IMR-90 (cell line): ENCODE results near the gene CGB5. TPM values are rescaled to one million over a fixed set of nuclear protein-coding genes. Genes with fewer than 3 reads are reported as not detected.

Experiments used
- ATAC-seq: fragments of 200-7000 bp; cut with Tn5 transposase; 2 replicates; pipeline ENCODE4 v1.9.1; 2020; ENCODE audit warnings: low read depth, mild to moderate bottlenecking, moderate library complexity
- BruUV-seq: library from RNA; stranded (reverse); fragments of 400-500 nt; replicated peaks from 2 replicates; lab custom pipeline; 2021; lab: Mats Ljungman, UMichigan
- CTCF ChIA-PET: fragments of 300-600 bp; formaldehyde crosslinking; extraction: SDS; loops from one replicate; lab custom pipeline; 2021; ENCODE audit warnings: antibody characterized with exemption; lab: Yijun Ruan, JAX
- POLR2A ChIA-PET: fragments of 300-600 bp; sonication (Branson Sonifier 250); formaldehyde crosslinking; loops from one replicate; lab custom pipeline; 2022; ENCODE audit warnings: antibody characterized with exemption; ENCODE audit not compliant: unreplicated experiment; lab: Charles Lee
- DNase-seq: peaks from one replicate; pipeline ENCODE4 v3.0.0; 2013
- H2AFZ ChIP-seq: replicated peaks from 2 replicates; pipeline ENCODE3; 2013; ENCODE audit warnings: low read length, mild to moderate bottlenecking; ENCODE audit not compliant: poor library complexity
- H2AK5ac ChIP-seq: 2 replicates; pipeline ENCODE4 v1.6.1; 2013; ENCODE audit warnings: low read depth, low read length, inconsistent platforms
- H2AK9ac ChIP-seq: replicated peaks from 2 replicates; pipeline ENCODE3; 2013; ENCODE audit warnings: mild to moderate bottlenecking, low read depth, low read length, moderate library complexity; ENCODE audit not compliant: poor library complexity
- H2BK120ac ChIP-seq: 2 replicates; pipeline ENCODE4 v1.6.1; 2013; ENCODE audit warnings: low read depth, low read length, inconsistent platforms
- H2BK15ac ChIP-seq: 3 replicates; pipeline ENCODE4 v1.6.1; 2013; ENCODE audit warnings: low read depth, low read length, inconsistent platforms
- H2BK20ac ChIP-seq: 2 replicates; pipeline ENCODE4 v1.6.1; 2013; ENCODE audit warnings: low read depth, mild to moderate bottlenecking, inconsistent platforms, low read length, moderate library complexity
- H2BK5ac ChIP-seq: 2 replicates; pipeline ENCODE4 v1.6.1; 2013; ENCODE audit warnings: mild to moderate bottlenecking, low read depth, low read length, inconsistent platforms; ENCODE audit not compliant: poor library complexity, severe bottlenecking
- H3K14ac ChIP-seq: replicated peaks from 2 replicates; pipeline ENCODE4 v1.6.1; 2013; ENCODE audit warnings: low read depth, low read length, inconsistent platforms
- H3K18ac ChIP-seq: 2 replicates; pipeline ENCODE4 v1.6.1; 2013; ENCODE audit warnings: low read depth, low read length, control low read depth
- H3K23ac ChIP-seq: 2 replicates; pipeline ENCODE4 v1.6.1; 2013; ENCODE audit warnings: low read depth, low read length, inconsistent platforms
- H3K27ac ChIP-seq: 2 replicates; pipeline ENCODE4 v1.5.1; 2013; ENCODE audit warnings: mild to moderate bottlenecking, control low read depth, low read length; ENCODE audit not compliant: insufficient read depth
- H3K27me3 ChIP-seq: 2 replicates; pipeline ENCODE4 v1.6.1; 2013; ENCODE audit warnings: low read length; ENCODE audit not compliant: control insufficient read depth, insufficient read depth
- H3K36me3 ChIP-seq: 2 replicates; pipeline ENCODE4 v1.6.1; 2013; ENCODE audit warnings: low read length, mixed read lengths; ENCODE audit not compliant: control insufficient read depth, insufficient read depth
- H3K4ac ChIP-seq: 2 replicates; pipeline ENCODE4 v1.6.1; 2013; ENCODE audit warnings: low read depth, low read length, inconsistent platforms
- H3K4me1 ChIP-seq: 2 replicates; pipeline ENCODE4 v1.6.1; 2013; ENCODE audit warnings: low read length, mixed read lengths; ENCODE audit not compliant: control insufficient read depth, insufficient read depth
- H3K4me2 ChIP-seq: 2 replicates; pipeline ENCODE4 v1.6.1; 2013; ENCODE audit warnings: low read depth, mild to moderate bottlenecking, control low read depth, low read length, moderate library complexity
- H3K4me3 ChIP-seq: 2 replicates; pipeline ENCODE4 v1.5.1; 2013; ENCODE audit warnings: low read depth, mild to moderate bottlenecking, control low read depth, low read length, moderate library complexity; ENCODE audit not compliant: insufficient read depth
- H3K56ac ChIP-seq: 2 replicates; pipeline ENCODE4 v1.6.1; 2013; ENCODE audit warnings: low read length, inconsistent platforms; ENCODE audit not compliant: insufficient read depth; ENCODE audit errors: extremely low read depth
- H3K79me1 ChIP-seq, 2 experiments: 2 replicates each; pipeline ENCODE4 v1.6.1; 2013; ENCODE audit warnings: low read length in 2 of 2, inconsistent platforms in 1 of 2, low read depth in 1 of 2
- H3K9ac ChIP-seq: 2 replicates; pipeline ENCODE4 v1.6.1; 2013; ENCODE audit warnings: low read depth, low read length, control low read depth
- H3K9me1 ChIP-seq: 2 replicates; pipeline ENCODE4 v1.6.1; 2013; ENCODE audit warnings: low read length, inconsistent platforms; ENCODE audit not compliant: insufficient read depth
- H3K9me3 ChIP-seq: 2 replicates; pipeline ENCODE4 v1.6.1; 2013; ENCODE audit warnings: low read length; ENCODE audit not compliant: control insufficient read depth, insufficient read depth
- H4K20me1 ChIP-seq: 2 replicates; pipeline ENCODE4 v1.6.1; 2013; ENCODE audit warnings: low read length, inconsistent platforms; ENCODE audit not compliant: insufficient read depth
- H4K5ac ChIP-seq: 2 replicates; pipeline ENCODE4 v1.6.1; 2013; ENCODE audit warnings: mild to moderate bottlenecking, low read depth, low read length, control low read depth
- H4K8ac ChIP-seq, 2 experiments: 2 replicates each; pipeline ENCODE4 v1.6.1; 2013; ENCODE audit warnings: low read depth in 2 of 2, low read length in 2 of 2, control low read depth in 1 of 2, inconsistent platforms in 1 of 2
- H4K91ac ChIP-seq: 2 replicates; pipeline ENCODE4 v1.6.1; 2013; ENCODE audit warnings: low read depth, low read length, inconsistent platforms; ENCODE audit not compliant: insufficient read depth
- BHLHE40 ChIP-seq: fragments of 150-350 bp; IDR thresholded peaks from 2 replicates; pipeline ENCODE4 v1.6.1; 2016; ENCODE audit warnings: mild to moderate bottlenecking, low read depth, low read length
- CEBPB ChIP-seq: IDR thresholded peaks from 2 replicates; pipeline ENCODE4 v1.6.1; 2012; ENCODE audit warnings: low read depth, low read length, improper control_type of control experiment
- CHD1 ChIP-seq: IDR thresholded peaks from 2 replicates; pipeline ENCODE4 v1.6.1; 2012; ENCODE audit warnings: low read depth, low read length, improper control_type of control experiment
- CTCF ChIP-seq: conservative IDR thresholded peaks from 2 replicates; pipeline ENCODE4 v1.5.1; 2012; ENCODE audit warnings: mild to moderate bottlenecking, low read depth, low read length, improper control_type of control experiment
- FOS ChIP-seq: fragments of 150-350 bp; IDR thresholded peaks from 2 replicates; pipeline ENCODE4 v1.6.1; 2016; ENCODE audit warnings: low read depth, low read length
- MAFK ChIP-seq: IDR thresholded peaks from 2 replicates; pipeline ENCODE4 v1.6.1; 2012; ENCODE audit warnings: low read depth, low read length, improper control_type of control experiment
- MAZ ChIP-seq: IDR thresholded peaks from 2 replicates; pipeline ENCODE4 v1.6.1; 2012; ENCODE audit warnings: low read depth, mild to moderate bottlenecking, low read length, improper control_type of control experiment, moderate library complexity, borderline replicate concordance
- NFE2L2 ChIP-seq: fragments of 150-350 bp; IDR thresholded peaks from 2 replicates; pipeline ENCODE4 v1.6.1; 2016; ENCODE audit warnings: low read depth, mild to moderate bottlenecking, low read length
- RAD21 ChIP-seq: IDR thresholded peaks from 2 replicates; pipeline ENCODE4 v1.6.1; 2012; ENCODE audit warnings: low read length, improper control_type of control experiment
- RCOR1 ChIP-seq: IDR thresholded peaks from 2 replicates; pipeline ENCODE4 v1.6.1; 2012; ENCODE audit warnings: mild to moderate bottlenecking, low read length, improper control_type of control experiment; ENCODE audit not compliant: insufficient replicate concordance
- RFX5 ChIP-seq: IDR thresholded peaks from 2 replicates; pipeline ENCODE4 v1.8.0; 2012; ENCODE audit warnings: low read depth, mild to moderate bottlenecking, low read length, moderate library complexity
- SMC3 ChIP-seq: fragments of 150-350 bp; IDR thresholded peaks from 2 replicates; pipeline ENCODE4 v1.6.1; 2016; ENCODE audit warnings: low read depth, mild to moderate bottlenecking, antibody characterized with exemption, low read length, moderate library complexity
- WGBS, 2 experiments: methylation state at CpG; one replicate each; pipeline versions ENCODE4 v1.1.5 to v1.1.7; 2013; ENCODE audit warnings: missing lambda C conversion rate in 2 of 2; ENCODE audit not compliant: insufficient read length in 1 of 2; ENCODE audit errors: extremely low coverage in 2 of 2; 5-methylcytosine and 5-hydroxymethylcytosine counted together
- dilution Hi-C: fragments of 300-500 bp; cut with HindIII; formaldehyde crosslinking; loops from one replicate; pipeline ENCODE4 v1.14.3; 2018; ENCODE audit warnings: low sequenced_read_pairs; ENCODE audit not compliant: unreplicated experiment
- in situ Hi-C: fragments of 300-500 bp; cut with MboI; formaldehyde crosslinking; loops from 3 replicates; pipeline ENCODE4 v1.14.3; 2019; ENCODE audit warnings: low sequenced_read_pairs, inconsistent platforms, mixed read lengths
- intact Hi-C: fragments of 100-400 bp; cut with micrococcal nuclease; formaldehyde crosslinking; loops from 2 replicates; pipeline ENCODE4 v1.10.0; 2022
- polyA plus RNA-seq, 3 experiments: library from polyadenylated mRNA; depleted of rRNA; stranded (reverse); fragments of >200 nt; gene quantifications; 2 replicates each; pipeline ENCODE4 v1.2.3, GENCODE V29; 2012; ENCODE audit warnings: low replicate concordance in 1 of 3
- total RNA-seq: library from RNA; depleted of rRNA; stranded (reverse); fragments of >200 nt; gene quantifications from 2 replicates; pipeline ENCODE4 v1.2.3, GENCODE V29; 2012
- TF ChIP-seq, protein P1 (sequence below): fragments of 150-350 bp; IDR thresholded peaks from 2 replicates; pipeline ENCODE4 v1.6.1; 2017; ENCODE audit warnings: mild to moderate bottlenecking, antibody characterized with exemption, low read length, low read depth
- TF ChIP-seq, protein P2 (sequence below): fragments of 150-350 bp; IDR thresholded peaks from 2 replicates; pipeline ENCODE4 v1.6.1; 2016; ENCODE audit warnings: low read depth, mild to moderate bottlenecking, low read length, moderate library complexity, borderline replicate concordance

Gene CGB5
- total and polyA plus RNA-seq, 2 of the 4 experiments (the other 2 are of a cell fraction) = not detected

DNA sequence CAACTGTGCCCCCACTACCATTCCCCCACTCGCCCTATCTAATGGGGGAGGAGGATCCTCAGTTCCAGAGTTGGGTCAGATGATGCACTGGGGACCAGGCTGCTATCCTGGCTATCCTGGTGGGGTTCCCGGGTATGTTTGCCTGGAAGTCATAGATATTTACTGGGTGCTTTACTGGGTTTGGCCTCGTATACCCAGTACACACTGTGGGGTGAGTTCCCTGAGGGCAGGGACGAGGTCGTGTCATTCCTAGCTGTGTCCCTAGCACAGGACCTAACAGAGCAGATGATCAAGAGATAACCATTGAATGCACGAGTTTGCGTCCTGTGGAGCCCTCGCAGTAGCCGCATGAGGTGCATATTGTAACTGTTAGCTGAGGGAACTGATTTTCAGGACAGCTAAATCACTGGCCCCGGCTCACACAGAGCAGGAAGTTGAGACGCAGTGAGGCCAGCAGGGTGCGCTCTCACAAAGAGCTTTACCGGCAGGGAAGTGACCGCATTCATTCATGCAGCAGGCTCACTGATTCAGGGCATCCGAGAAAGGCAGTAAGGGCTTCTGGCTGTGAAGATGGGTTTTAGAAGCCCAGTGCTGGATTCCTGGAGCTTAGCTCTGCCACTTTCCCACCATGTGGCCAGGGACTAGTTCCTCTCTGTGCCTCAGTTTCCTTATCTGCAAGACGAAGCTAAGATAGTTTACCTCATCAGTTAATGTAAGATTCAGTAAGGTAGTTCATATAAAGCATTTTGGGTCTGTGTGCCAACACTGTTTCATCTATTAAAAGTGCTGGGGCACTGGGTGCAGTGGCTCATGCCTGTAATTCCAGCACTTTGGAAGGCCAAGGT is 43.9 kb upstream of the CGB5 start:
- 58% methylated on average over 11 of the region's 16 CpGs; no CpG with 5 or more reads in 1 of the 2 experiments for WGBS, 2 experiments
- in situ Hi-C loops = no loop called here
- H3K56ac ChIP-seq = no peak overlapping the region
- TF ChIP-seq MAZ = no peak
- TF ChIP-seq SMC3 = peak; percentile 69
- no peak for TF ChIP-seq RFX5
- no peak for TF ChIP-seq CHD1
- no peak for TF ChIP-seq CEBPB
- TF ChIP-seq, protein P1, sequence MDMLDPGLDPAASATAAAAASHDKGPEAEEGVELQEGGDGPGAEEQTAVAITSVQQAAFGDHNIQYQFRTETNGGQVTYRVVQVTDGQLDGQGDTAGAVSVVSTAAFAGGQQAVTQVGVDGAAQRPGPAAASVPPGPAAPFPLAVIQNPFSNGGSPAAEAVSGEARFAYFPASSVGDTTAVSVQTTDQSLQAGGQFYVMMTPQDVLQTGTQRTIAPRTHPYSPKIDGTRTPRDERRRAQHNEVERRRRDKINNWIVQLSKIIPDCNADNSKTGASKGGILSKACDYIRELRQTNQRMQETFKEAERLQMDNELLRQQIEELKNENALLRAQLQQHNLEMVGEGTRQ = no peak
- TF ChIP-seq, protein P2, sequence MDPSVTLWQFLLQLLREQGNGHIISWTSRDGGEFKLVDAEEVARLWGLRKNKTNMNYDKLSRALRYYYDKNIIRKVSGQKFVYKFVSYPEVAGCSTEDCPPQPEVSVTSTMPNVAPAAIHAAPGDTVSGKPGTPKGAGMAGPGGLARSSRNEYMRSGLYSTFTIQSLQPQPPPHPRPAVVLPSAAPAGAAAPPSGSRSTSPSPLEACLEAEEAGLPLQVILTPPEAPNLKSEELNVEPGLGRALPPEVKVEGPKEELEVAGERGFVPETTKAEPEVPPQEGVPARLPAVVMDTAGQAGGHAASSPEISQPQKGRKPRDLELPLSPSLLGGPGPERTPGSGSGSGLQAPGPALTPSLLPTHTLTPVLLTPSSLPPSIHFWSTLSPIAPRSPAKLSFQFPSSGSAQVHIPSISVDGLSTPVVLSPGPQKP = no peak
- TF ChIP-seq RAD21 = peak; percentile 77
- no peak for TF ChIP-seq FOS
- no peak for TF ChIP-seq NFE2L2
- TF ChIP-seq CTCF = peak; percentile 71
- no peak for TF ChIP-seq MAFK
- no peak for TF ChIP-seq RCOR1
- no peak for TF ChIP-seq BHLHE40

More for the DNA sequence above, 43.9 kb upstream of the CGB5 start:
- ATAC-seq (peak; percentile 96), DNase-seq (peak; percentile 67)
- Histone ChIP-seq H3K14ac (no peak overlapping the region), H3K4me3 (no peak overlapping the region), H4K5ac (no peak overlapping the region), H2BK5ac (no peak overlapping the region), H4K20me1 (peaks cover 19% of the 10 kb centered on the region), H2AK9ac (peak overlapping the region; percentile 35), H3K9me1 (no peaks in the 10 kb centered on the region), H3K9ac (no peak overlapping the region), H3K4me1 (peaks cover 2% of the 10 kb centered on the region; the same call in 1 of the 2 replicates), H3K4ac (no peak overlapping the region), H3K36me3 (peaks cover 12% of the 10 kb centered on the region), H2BK15ac (no peak overlapping the region), H3K27ac (no peak overlapping the region), H3K27me3 (no peaks in the 10 kb centered on the region), H2BK120ac (no peak overlapping the region), H3K18ac (no peak overlapping the region), H3K9me3 (no peaks in the 10 kb centered on the region), H2BK20ac (no peak overlapping the region), H4K8ac (no peak overlapping the region), H2AK5ac (0 out of 2 replicates have a peak overlapping the region, but pooled peaks have one; percentile 61), H4K91ac (no peak overlapping the region), H2AFZ (peak overlapping the region; percentile 53), H3K23ac (no peak overlapping the region), H3K79me1 (peaks cover 3 to 57% of the 10 kb centered on the region in 2 experiments; a peak in 3 of 4 replicates), H3K4me2 (no peak overlapping the region)
- ChIA-PET POLR2A (no interaction called here), CTCF (interaction anchor here (0.5 to 1.9 kb wide), 8 partner anchors 8 to 98 kb away, joined by 3 to 7 read pairs (median 4); no protein-coding TSS in a partner anchor)
- dilution Hi-C loops = no loop called here
- intact Hi-C loops = loop anchor here (10.0 kb wide), 1 partner anchor 205 kb away; no protein-coding TSS in a partner anchor
- no TSS peak for BruUV-seq
